Stimulated activated naive CD8-positive, alpha-beta T cell treated with anti-CD3 and anti-CD28 coated beads, Interleukin-15, Interleukin-2, amounts not matched to agents 100 ng/mL and 50 ng/mL, for 24 hours (primary cell): ENCODE results near the gene GPR183.
A peak's percentile ranks its signal among the peaks of the same experiment; 100 is the strongest.

ENCODE experiments used
- H3K27ac Mint-ChIP-seq: one replicate; pipeline ENCODE4 v1.8.0; 2021; ENCODE audit warnings: mild to moderate bottlenecking, mixed read lengths
- H3K27me3 Mint-ChIP-seq: one replicate; pipeline ENCODE4 v1.8.0; 2021; ENCODE audit warnings: mixed read lengths
- H3K36me3 Mint-ChIP-seq: one replicate; pipeline ENCODE4 v1.8.0; 2021; ENCODE audit warnings: low read depth, mixed read lengths
- H3K4me1 Mint-ChIP-seq: one replicate; pipeline ENCODE4 v1.8.0; 2021; ENCODE audit warnings: low read depth, mixed read lengths
- H3K4me3 Mint-ChIP-seq: one replicate; pipeline ENCODE4 v1.8.0; 2021; ENCODE audit warnings: mild to moderate bottlenecking, mixed read lengths
- H3K9me3 Mint-ChIP-seq: one replicate; pipeline ENCODE4 v1.8.0; 2021; ENCODE audit warnings: mixed read lengths

The GPR183 gene

GRCh38 chr13:99311137-99311536 is 3.9 kb upstream of the GPR183 start:
- H3K4me1 Mint-ChIP-seq: peaks cover 99% of the 10 kb centered on the region
- H3K27ac Mint-ChIP-seq: peak overlapping the region; percentile 91
- peak overlapping the region; percentile 38 for H3K4me3 Mint-ChIP-seq
- H3K27me3 Mint-ChIP-seq: no peaks in the 10 kb centered on the region
- no peaks in the 10 kb centered on the region for H3K9me3 Mint-ChIP-seq
- H3K36me3 Mint-ChIP-seq: peaks cover 59% of the 10 kb centered on the region

GRCh38 chr13:99310382-99311031 is 3.3 kb upstream of the GPR183 start:
- H3K4me3 Mint-ChIP-seq: peak overlapping the region; percentile 38
- H3K27me3 Mint-ChIP-seq: no peaks in the 10 kb centered on the region
- peak overlapping the region; percentile 91 for H3K27ac Mint-ChIP-seq
- peaks cover 62% of the 10 kb centered on the region for H3K36me3 Mint-ChIP-seq
- peaks cover 100% of the 10 kb centered on the region for H3K4me1 Mint-ChIP-seq
- no peaks in the 10 kb centered on the region for H3K9me3 Mint-ChIP-seq

GRCh38 chr13:99308471-99309087 is 1.4 kb upstream of the GPR183 start:
- no peaks in the 10 kb centered on the region for H3K9me3 Mint-ChIP-seq
- peak overlapping the region; percentile 90 for H3K4me3 Mint-ChIP-seq
- H3K27ac Mint-ChIP-seq: peak overlapping the region; percentile 91
- H3K4me1 Mint-ChIP-seq: peaks cover 99% of the 10 kb centered on the region
- H3K36me3 Mint-ChIP-seq: peaks cover 69% of the 10 kb centered on the region
- H3K27me3 Mint-ChIP-seq: no peaks in the 10 kb centered on the region

- peaks cover 71% of the 10 kb centered on the region for H3K36me3 Mint-ChIP-seq
- peaks cover 99% of the 10 kb centered on the region for H3K4me1 Mint-ChIP-seq
Measured at GRCh38 chr13:99307648-99308339, 595 bp upstream of the GPR183 start.

GRCh38 chr13:99305566-99305965 is 1.6 kb downstream of the GPR183 start:
- Mint-ChIP-seq H3K27me3 (no peaks in the 10 kb centered on the region), H3K36me3 (peaks cover 63% of the 10 kb centered on the region)

More at GRCh38 chr13:99307648-99308339, 595 bp upstream of the GPR183 start:
- H3K9me3 Mint-ChIP-seq: no peaks in the 10 kb centered on the region
- no peaks in the 10 kb centered on the region for H3K27me3 Mint-ChIP-seq
- peak overlapping the region; percentile 90 for H3K4me3 Mint-ChIP-seq
- peak overlapping the region; percentile 91 for H3K27ac Mint-ChIP-seq

GRCh38 chr13:99305158-99305557 is 2.0 kb downstream of the GPR183 start:
- no peaks in the 10 kb centered on the region for H3K27me3 Mint-ChIP-seq
- H3K4me1 Mint-ChIP-seq: peaks cover 95% of the 10 kb centered on the region
- H3K27ac Mint-ChIP-seq: peak overlapping the region; percentile 88
- no peaks in the 10 kb centered on the region for H3K9me3 Mint-ChIP-seq
- H3K36me3 Mint-ChIP-seq: peaks cover 67% of the 10 kb centered on the region
- peak overlapping the region; percentile 90 for H3K4me3 Mint-ChIP-seq

More at GRCh38 chr13:99305566-99305965, 1.6 kb downstream of the GPR183 start:
- Mint-ChIP-seq H3K4me3 (peak overlapping the region; percentile 90), H3K27ac (peak overlapping the region; percentile 87), H3K9me3 (no peaks in the 10 kb centered on the region), H3K4me1 (peaks cover 95% of the 10 kb centered on the region)

GRCh38 chr13:99304541-99304940 is 2.7 kb downstream of the GPR183 start:
- Mint-ChIP-seq H3K27ac (peak overlapping the region; percentile 82), H3K36me3 (peaks cover 73% of the 10 kb centered on the region), H3K27me3 (no peaks in the 10 kb centered on the region)

GRCh38 chr13:99303863-99304521 is 3.2 kb downstream of the GPR183 start:
- H3K36me3 Mint-ChIP-seq: peaks cover 76% of the 10 kb centered on the region
- peak overlapping the region; percentile 82 for H3K27ac Mint-ChIP-seq
- no peaks in the 10 kb centered on the region for H3K27me3 Mint-ChIP-seq
- peaks cover 95% of the 10 kb centered on the region for H3K4me1 Mint-ChIP-seq
- H3K9me3 Mint-ChIP-seq: no peaks in the 10 kb centered on the region
- peak overlapping the region; percentile 90 for H3K4me3 Mint-ChIP-seq

More at GRCh38 chr13:99304541-99304940, 2.7 kb downstream of the GPR183 start:
- Mint-ChIP-seq H3K4me1 (peaks cover 95% of the 10 kb centered on the region), H3K4me3 (peak overlapping the region; percentile 90), H3K9me3 (no peaks in the 10 kb centered on the region)

- Mint-ChIP-seq H3K36me3 (peaks cover 75% of the 10 kb centered on the region), H3K4me3 (peak overlapping the region; percentile 90), H3K27me3 (no peaks in the 10 kb centered on the region), H3K27ac (peak overlapping the region; percentile 82), H3K4me1 (peaks cover 94% of the 10 kb centered on the region), H3K9me3 (no peaks in the 10 kb centered on the region)
Measured at GRCh38 chr13:99302637-99303505, 4.3 kb downstream of the GPR183 start.

GRCh38 chr13:99301913-99302636 is 5.1 kb downstream of the GPR183 start:
- Mint-ChIP-seq H3K4me1 (peaks cover 94% of the 10 kb centered on the region), H3K9me3 (no peaks in the 10 kb centered on the region)

GRCh38 chr13:99301056-99301838 is 6.0 kb downstream of the GPR183 start:
- H3K9me3 Mint-ChIP-seq: no peaks in the 10 kb centered on the region
- H3K4me3 Mint-ChIP-seq: no peak overlapping the region
- peaks cover 75% of the 10 kb centered on the region for H3K36me3 Mint-ChIP-seq
- peak overlapping the region; percentile 29 for H3K27ac Mint-ChIP-seq
- no peaks in the 10 kb centered on the region for H3K27me3 Mint-ChIP-seq
- H3K4me1 Mint-ChIP-seq: peaks cover 94% of the 10 kb centered on the region

More at GRCh38 chr13:99301913-99302636, 5.1 kb downstream of the GPR183 start:
- peaks cover 77% of the 10 kb centered on the region for H3K36me3 Mint-ChIP-seq
- peak overlapping the region; percentile 69 for H3K27ac Mint-ChIP-seq
- peak overlapping the region; percentile 90 for H3K4me3 Mint-ChIP-seq
- no peaks in the 10 kb centered on the region for H3K27me3 Mint-ChIP-seq

GRCh38 chr13:99299920-99300341 is 7.3 kb downstream of the GPR183 start:
- peak overlapping the region; percentile 70 for H3K27ac Mint-ChIP-seq
- no peaks in the 10 kb centered on the region for H3K9me3 Mint-ChIP-seq
- peaks cover 94% of the 10 kb centered on the region for H3K4me1 Mint-ChIP-seq
- peak overlapping the region; percentile 18 for H3K4me3 Mint-ChIP-seq
- H3K36me3 Mint-ChIP-seq: peaks cover 73% of the 10 kb centered on the region
- no peaks in the 10 kb centered on the region for H3K27me3 Mint-ChIP-seq
